ENCODE data around the gene LSP1. TPM values are rescaled to one million over a fixed set of nuclear protein-coding genes. Genes with fewer than 3 reads are reported as not detected.

LSP1 gene
- polyA plus RNA-seq, 1 donor from 2014 or later: not detected

- no peak overlapping the region for H3K9ac ChIP-seq (ENCODE audit: low read length)
- H3F3A ChIP-seq (ENCODE audit: insufficient read depth, low read length, poor library complexity, severe bottlenecking): no peaks in the 10 kb centered on the region
- H3K4me2 ChIP-seq (ENCODE audit: low read length): no peak overlapping the region
- no peak overlapping the region for H3K4me3 ChIP-seq (ENCODE audit: low read length)
- no peaks in the 10 kb centered on the region for H3K27me3 ChIP-seq (ENCODE audit: insufficient read depth, low read depth, low read length)
- no peaks in the 10 kb centered on the region for H3K9me2 ChIP-seq (ENCODE audit: insufficient read depth, low read length)
- H2AFZ ChIP-seq (ENCODE audit: low read depth, low read length): no peak overlapping the region
- no peak for TF ChIP-seq TAF1 (IDR thresholded peaks at IDR 0.05; ENCODE audit: low read depth)
- TF ChIP-seq REST (IDR thresholded peaks at IDR 0.05; ENCODE audit: borderline replicate concordance): no peak
- TF ChIP-seq CTCF (IDR thresholded peaks at IDR 0.05; ENCODE audit: poor library complexity, severe bottlenecking): no peak
- no peak for TF ChIP-seq POLR2AphosphoS5 (IDR thresholded peaks at IDR 0.05)
- TF ChIP-seq EP300 (conservative IDR thresholded peaks at IDR 0.05; ENCODE audit: poor library complexity, severe bottlenecking): no peak
- no peaks in the 10 kb centered on the region for H3K36me3 ChIP-seq (ENCODE audit: insufficient read depth, low read length)
- H3K27ac ChIP-seq (ENCODE audit: low read length): no peak overlapping the region
- H3K9me3 ChIP-seq (ENCODE audit: low read length): no peaks in the 10 kb centered on the region
- no peaks in the 10 kb centered on the region for H4K20me1 ChIP-seq (ENCODE audit: insufficient read depth)
- no peaks in the 10 kb centered on the region for H3K79me2 ChIP-seq (replicated peaks; ENCODE audit: insufficient read depth, low read length)
These were observed 7.8 kb upstream of the LSP1 start for GRCh38 chr11:1845095-1845429.

GRCh38 chr11:1845561-1846452 is 7.1 kb upstream of the LSP1 start:
- no peak overlapping the region for H2AFZ ChIP-seq (ENCODE audit: low read depth, low read length)
- H3K4me3 ChIP-seq (ENCODE audit: low read length): no peak overlapping the region
- no peaks in the 10 kb centered on the region for H3K79me2 ChIP-seq (replicated peaks; ENCODE audit: insufficient read depth, low read length)
- no peak overlapping the region for H3K9ac ChIP-seq (ENCODE audit: low read length)
- H3K9me3 ChIP-seq (ENCODE audit: low read length): no peaks in the 10 kb centered on the region
- H4K20me1 ChIP-seq (ENCODE audit: insufficient read depth): no peaks in the 10 kb centered on the region
- no peaks in the 10 kb centered on the region for H3F3A ChIP-seq (ENCODE audit: insufficient read depth, low read length, poor library complexity, severe bottlenecking)
- no peak overlapping the region for H3K27ac ChIP-seq (ENCODE audit: low read length)
- H3K27me3 ChIP-seq (ENCODE audit: insufficient read depth, low read depth, low read length): no peaks in the 10 kb centered on the region
- H3K9me2 ChIP-seq (ENCODE audit: insufficient read depth, low read length): no peaks in the 10 kb centered on the region
- no peak overlapping the region for H3K4me2 ChIP-seq (ENCODE audit: low read length)
- H3K36me3 ChIP-seq (ENCODE audit: insufficient read depth, low read length): no peaks in the 10 kb centered on the region
- no peak for TF ChIP-seq SMC3 (conservative IDR thresholded peaks at IDR 0.05; ENCODE audit: poor library complexity)

GRCh38 chr11:1846453-1846932 is 6.4 kb upstream of the LSP1 start:
- Histone ChIP-seq H3K9me3 (ENCODE audit: low read length) (no peaks in the 10 kb centered on the region), H3K36me3 (ENCODE audit: insufficient read depth, low read length) (no peaks in the 10 kb centered on the region), H3K4me2 (ENCODE audit: low read length) (no peak overlapping the region), H3K27me3 (ENCODE audit: insufficient read depth, low read depth, low read length) (no peaks in the 10 kb centered on the region), H3K9ac (ENCODE audit: low read length) (no peak overlapping the region), H2AFZ (ENCODE audit: low read depth, low read length) (no peak overlapping the region), H3K9me2 (ENCODE audit: insufficient read depth, low read length) (no peaks in the 10 kb centered on the region), H3F3A (ENCODE audit: insufficient read depth, low read length, poor library complexity, severe bottlenecking) (no peaks in the 10 kb centered on the region), H4K20me1 (ENCODE audit: insufficient read depth) (no peaks in the 10 kb centered on the region), H3K79me2 (replicated peaks; ENCODE audit: insufficient read depth, low read length) (no peaks in the 10 kb centered on the region), H3K4me3 (ENCODE audit: low read length) (no peak overlapping the region), H3K27ac (ENCODE audit: low read length) (no peak overlapping the region)
- TF ChIP-seq REST (IDR thresholded peaks at IDR 0.05; ENCODE audit: borderline replicate concordance) (no peak), TAF1 (IDR thresholded peaks at IDR 0.05; ENCODE audit: low read depth) (no peak), CTCF (IDR thresholded peaks at IDR 0.05; ENCODE audit: poor library complexity, severe bottlenecking) (no peak), EZH2 (IDR thresholded peaks at IDR 0.05; ENCODE audit: borderline replicate concordance, insufficient read depth, low read length, poor library complexity, severe bottlenecking) (no peak), SMC3 (conservative IDR thresholded peaks at IDR 0.05; ENCODE audit: poor library complexity) (no peak)

Data from neural cell (in vitro differentiated cells).